ENCODE results near the gene DPF3.

DNA sequence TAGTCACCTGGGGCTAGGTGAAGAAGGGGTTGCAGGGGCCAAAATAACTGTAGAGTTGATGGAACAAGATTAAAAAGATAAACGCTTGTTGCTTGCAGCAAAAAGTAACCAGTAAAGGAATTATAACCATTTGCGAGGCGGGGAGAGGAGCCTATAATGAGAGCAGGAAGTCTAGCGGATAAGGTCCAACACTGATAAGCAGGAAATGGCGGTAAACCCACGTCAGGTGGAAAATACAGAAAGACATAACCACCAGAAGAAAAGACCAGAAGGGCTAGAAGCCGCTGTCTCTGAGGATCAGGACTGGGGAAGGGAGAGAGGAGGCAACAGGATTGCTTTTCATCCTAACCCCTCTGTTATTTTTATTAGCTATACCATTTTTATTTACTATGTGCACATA is 303.3 kb downstream of the DPF3 start:
- no peak for TF ChIP-seq CTCF (IDR thresholded peaks at IDR 0.05)
- no peak for TF ChIP-seq POLR2A (IDR thresholded peaks at IDR 0.05)

Data from heart left ventricle (tissue), 13 donors.